ENCODE measurements around the gene MSI2.
"Not testable (repeated sequence)": the region's sequence is repeated elsewhere in the genome, so short reads cannot be mapped to it uniquely, and the experiment has no call there.

MSI2 gene

DNA sequence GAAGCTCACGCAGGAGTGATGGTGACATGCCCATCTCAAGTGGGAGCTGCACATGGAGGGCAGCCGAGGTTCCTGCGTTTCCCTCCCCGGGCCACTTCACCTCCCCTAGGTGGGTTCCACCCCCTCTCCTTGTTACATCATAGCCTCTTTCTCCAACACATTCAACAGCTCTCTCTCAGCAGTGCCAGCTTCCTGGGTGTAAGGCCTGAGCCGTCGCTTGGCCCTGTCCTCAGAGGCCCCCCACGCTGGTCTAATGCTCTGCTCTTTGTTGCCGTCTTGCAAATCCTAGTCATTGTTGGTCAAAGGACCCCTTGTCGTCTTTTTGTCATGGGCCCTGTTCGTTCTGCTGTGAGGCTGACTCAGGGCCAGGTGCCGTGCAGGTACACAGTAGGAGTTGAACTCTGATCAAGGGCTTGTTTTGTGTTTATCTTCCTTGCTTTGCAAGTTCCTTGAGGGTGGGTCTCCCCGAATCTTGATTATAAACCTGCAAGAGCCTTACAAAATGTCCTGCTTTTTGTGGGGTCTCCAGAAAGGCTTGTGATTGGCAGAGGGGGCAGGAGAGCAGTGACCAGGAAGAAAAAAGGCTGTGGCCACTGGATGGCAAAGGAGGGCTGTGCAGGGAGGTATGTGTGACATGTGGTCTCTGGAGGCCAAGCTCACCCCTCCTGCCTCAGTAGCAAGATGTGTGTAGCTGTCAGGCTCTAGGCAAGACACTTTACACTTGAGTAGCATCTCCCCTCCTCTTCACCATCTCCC is 352.2 kb downstream of the MSI2 start:
- peak in 1 of 10 donors; percentile 60 for DNase-seq
- intact Hi-C loops (cut with DNase I): no loop called here

DNA sequence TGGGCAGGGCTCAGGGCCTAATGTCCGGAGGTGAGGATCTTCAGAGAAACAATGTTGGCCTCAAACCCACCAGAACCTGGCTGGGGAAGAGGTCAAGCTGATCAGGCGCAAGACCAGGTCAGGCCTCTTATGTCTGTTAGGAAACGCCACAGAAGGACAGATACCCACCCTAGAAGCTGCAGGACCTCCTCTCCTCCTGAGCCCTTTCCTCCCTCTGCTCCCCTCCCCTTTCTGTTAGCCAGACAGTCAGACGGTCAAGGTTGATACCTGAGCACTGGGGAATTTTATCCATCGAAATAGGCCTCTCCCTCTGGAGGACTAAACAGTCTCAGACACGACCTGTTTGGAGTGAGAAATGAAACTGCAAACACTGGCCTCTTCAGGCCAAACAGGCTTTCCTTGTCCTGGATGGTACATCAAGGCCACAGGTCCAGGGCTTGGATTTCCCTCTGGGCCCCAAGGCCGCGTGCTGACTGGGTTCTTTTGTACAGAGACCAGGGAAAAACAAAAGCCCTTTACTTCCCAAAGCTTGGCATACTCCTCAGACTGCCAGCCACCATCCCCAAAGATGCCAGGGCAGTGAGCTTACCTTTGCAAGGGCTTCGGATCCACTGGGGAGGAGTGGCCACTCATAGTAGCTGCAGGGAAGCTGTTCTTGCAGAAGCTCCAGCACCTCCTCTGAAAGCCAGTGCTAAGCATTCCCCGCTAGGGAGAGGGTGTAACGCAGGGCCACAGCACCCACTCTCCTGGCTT is 353.0 kb downstream of the MSI2 start:
- intact Hi-C loops (cut with DNase I): no loop called here
- DNase-seq: peak in 2 of 10 donors; percentile 75 to 80

DNA sequence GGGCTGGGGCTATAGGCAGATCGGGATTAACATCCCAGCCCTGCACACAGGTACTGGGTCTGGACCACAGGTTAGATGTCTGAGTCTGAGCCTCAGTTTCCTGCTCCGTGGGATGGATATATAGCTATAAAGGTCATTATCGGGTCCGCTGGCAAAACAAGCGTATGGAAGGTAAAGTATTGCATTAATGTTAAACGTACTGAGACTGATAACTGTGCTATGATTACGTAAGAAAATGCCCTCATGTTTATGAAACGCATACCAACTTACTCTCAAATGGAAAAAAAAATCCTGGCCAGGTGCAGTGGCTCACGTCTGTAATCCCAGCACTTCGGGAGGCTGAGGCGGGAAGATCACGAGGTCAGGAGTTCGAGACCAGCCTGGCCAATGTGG is 353.6 kb downstream of the MSI2 start:
- intact Hi-C loops (cut with DNase I): no loop called here
- no peak for DNase-seq

DNA sequence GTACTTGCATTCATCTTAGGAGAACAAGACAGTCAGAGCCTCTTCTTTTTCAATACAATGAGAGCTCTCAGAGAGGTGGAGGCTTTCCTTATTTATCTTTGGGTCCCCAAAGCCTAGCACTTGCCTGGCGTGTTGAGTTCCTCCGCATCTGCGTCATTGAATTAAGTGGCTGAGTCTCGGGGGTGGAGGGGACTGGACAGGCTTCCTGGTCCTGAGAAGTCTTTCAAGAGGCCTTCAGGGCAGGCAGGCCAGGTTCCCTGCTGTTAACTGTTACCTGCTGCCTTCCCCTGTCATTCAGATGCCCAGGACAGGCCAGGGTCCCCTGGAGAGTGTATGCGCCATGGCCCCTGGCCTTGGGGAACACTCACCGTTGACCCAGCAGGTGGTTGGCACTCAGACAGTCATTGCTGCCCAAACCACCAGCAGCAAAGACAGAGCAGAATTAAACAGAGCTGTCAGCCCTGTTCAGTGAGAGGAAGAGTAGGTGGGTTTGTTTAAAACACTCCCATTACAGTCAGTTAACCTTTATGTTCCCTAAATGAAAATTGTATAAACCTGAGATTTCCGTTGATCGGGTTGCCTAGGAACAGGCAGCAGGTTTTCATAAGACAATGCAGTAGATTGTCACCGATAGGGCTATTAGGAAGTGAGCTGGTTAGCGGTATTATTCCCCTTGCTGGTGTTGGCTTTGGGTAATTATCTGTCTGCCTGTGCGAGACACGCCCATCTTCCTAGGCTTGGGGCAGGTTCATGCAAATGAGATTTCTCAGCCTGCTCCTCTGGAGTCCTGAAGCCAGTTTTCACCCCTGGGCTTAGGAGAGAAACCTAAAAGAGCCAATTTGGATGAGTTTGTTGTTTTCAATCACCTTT is 356.1 kb downstream of the MSI2 start:
- DNase-seq: peak in 1 of 10 donors; percentile 70
- intact Hi-C loops (cut with DNase I): no loop called here

DNA sequence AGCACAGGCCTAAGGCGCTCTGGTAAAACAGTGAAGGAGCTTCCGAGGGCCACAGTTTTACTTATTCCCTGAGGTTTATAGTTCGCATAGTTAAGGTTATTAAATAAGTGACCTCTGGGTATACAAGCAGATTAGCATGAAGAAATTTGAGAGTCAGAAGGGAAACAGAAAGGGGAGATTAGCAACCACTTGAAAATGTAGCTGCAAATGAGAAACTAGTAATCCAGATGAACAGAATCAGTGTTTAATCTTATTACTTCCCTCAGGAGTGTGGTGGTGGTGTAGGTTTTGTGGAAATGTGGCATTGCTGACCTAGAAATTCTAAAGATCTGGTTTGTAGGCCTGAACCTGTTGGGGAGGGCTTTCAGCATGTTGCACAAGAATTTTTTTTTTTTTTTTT is 358.4 kb downstream of the MSI2 start:
- intact Hi-C loops (cut with DNase I): no loop called here
- DNase-seq: no peak

DNA sequence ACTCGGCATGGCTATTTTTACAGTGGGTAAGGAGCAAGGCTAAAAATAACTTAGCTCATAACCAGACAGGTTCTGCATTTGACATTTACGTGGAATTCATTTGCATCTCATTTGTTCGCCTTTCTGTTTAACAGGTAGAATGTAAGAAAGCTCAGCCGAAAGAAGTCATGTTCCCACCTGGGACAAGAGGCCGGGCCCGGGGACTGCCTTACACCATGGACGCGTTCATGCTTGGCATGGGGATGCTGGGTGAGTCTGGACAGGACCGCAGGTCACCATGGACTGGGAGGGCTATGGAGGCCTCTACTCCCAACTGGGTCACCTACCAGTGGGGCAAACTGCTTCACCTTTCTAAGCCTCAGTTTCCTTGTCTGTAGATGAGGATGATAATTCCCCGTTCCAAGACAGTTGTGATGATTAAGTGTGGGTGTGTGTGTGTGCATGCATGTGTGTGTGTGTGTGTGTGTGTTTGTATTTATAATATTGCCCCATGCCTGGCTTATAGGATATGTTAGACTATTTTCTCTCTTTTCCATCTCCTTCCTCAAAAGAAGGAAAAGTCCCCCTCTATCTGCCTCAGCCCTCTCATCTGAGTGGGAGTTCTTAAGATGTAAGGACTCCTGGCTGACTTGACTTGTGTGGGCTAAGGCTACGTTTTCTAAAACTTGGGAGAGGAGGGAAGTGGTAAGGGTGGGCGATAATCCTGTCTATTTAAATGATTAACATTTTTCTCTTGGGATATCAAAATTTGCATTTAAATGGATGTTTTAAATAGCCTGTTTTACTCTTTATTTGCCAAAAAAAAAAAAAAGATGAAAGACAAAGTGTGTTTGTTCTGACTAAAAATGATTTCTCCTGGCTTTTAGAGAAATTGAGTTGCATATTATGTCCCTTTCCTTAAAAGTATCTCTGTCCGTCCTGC is 359.8 kb downstream of the MSI2 start:
- DNase-seq: peak in 2 of 10 donors; percentile 46 to 73
- intact Hi-C loops (cut with DNase I): no loop called here

DNA sequence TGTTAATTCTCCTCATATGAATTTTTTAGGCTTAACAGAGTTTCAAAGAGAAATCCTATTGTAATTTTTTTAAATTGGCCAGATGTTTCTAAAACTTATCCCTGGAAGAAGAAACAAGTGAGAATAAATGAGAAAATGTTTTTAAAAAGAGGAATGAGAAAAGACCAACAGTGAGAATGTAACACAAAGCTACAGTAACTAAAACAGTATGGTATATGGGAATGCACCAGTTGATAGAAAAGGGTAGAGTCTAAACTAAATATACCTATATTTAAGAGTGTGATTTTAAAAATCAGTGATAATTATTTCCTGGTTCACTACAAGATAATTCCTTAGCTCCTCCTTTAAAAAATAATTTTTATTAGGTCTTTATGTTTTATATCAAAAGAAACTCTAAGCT is 360.9 kb downstream of the MSI2 start:
- DNase-seq: no peak
- intact Hi-C loops (cut with DNase I): no loop called here

DNA sequence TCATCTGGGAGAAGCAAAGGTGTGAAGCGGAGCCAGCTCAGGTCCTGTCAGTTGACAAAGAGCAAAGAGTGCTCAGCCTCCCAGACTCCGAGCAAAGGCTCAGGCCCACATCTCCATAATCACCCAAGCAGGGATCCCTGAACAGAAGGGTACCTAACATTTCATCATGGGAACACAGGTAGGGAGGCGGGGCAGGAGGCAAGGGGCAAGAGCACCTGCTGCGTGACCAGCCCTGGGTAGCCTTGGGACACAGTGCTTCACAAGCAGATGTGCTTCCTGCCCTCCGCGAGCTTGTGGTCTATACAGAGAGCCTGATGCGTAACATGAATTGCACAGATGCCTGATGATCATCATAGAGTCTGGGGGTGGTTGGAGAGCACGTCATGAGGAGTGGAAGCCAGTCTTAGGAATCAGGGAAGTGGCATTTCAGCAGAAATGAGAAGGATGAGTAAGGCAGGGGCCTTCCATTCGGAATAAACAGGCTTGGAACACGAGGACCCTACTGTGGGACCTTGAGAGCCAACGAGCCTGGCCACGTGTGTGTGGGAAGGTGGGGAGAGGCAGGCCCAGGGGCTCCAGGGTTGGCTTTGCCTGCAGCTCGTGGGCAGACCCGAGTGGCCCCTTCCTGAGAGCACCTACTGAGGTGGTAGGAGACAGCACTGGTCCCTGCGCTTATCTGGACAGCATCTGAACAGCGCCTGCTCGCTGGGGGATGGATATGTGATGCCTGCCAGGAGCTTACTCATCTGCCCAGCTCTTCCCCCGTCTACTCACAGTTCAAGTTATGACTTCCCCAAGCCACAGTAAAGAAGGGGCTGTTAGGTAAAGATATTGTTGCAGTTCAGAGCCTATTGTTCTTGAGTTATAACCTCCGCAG is 363.0 kb downstream of the MSI2 start:
- peak in 2 of 10 donors; percentile 48 to 59 for DNase-seq
- intact Hi-C loops (cut with DNase I): no loop called here

DNA sequence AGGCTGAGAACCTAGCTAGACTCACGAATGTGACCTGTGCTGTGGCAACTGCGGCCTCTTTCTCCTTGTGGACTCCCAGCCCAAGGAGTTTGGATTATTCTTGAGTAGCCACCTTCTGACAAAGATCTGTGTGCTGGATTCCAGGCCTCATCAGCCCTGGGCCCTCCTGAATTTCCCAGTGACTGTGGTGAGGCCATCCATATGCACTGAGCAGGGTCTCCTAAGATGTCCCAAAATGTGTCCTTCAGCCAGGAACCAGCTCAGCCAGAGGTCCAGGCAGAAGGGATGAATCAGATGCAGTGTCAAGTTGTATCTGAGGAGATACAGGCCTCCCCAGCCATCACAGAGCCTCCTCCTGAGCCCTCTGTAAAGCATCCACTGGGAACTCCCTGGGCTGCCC is 364.3 kb downstream of the MSI2 start:
- peak in 1 of 10 donors; percentile 53 for DNase-seq
- intact Hi-C loops (cut with DNase I): no loop called here

DNA sequence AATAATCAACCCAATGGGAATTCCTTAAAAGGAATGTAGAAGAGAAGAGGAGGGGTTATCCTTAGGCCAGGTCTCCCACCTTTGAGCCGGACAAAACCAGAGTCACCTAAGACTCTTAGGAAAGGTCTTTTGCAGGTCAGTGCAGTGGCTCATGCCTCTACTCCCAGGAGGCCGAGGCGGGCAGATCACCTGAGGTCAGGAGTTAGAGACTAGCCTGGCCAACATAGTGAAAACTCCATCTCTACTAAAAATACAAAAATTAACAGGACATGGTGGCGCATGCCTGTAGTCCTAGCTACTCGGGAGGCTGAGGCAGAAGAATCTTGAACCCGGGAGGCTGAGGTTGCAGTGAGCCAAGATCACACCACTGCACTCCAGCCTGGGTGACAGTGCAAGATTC is 365.5 kb downstream of the MSI2 start:
- intact Hi-C loops (cut with DNase I): not testable (repeated sequence)

DNA sequence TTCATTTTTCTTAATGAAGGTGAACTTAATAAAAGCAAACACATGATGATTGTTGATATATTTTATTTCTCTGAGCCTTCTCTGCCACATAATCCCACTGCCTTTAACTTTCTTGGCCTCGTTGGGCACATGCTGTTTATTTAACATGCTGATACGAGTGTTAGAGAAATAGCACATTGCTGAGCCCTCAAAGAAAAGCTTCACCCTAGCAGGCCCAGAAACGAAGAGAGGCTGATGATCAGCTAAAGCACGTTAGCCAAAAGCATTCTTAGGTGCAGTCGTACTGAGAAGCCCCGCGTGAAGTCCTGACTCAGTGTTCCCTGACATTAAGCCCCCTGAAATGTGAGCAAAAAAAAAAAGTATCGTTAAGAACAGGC is 366.0 kb downstream of the MSI2 start:
- peak in 1 of 10 donors; percentile 4 for DNase-seq
- intact Hi-C loops (cut with DNase I): no loop called here

More for the DNA sequence above, 365.5 kb downstream of the MSI2 start:
- peak in 2 of 10 donors; percentile 5 to 16 for DNase-seq

DNA sequence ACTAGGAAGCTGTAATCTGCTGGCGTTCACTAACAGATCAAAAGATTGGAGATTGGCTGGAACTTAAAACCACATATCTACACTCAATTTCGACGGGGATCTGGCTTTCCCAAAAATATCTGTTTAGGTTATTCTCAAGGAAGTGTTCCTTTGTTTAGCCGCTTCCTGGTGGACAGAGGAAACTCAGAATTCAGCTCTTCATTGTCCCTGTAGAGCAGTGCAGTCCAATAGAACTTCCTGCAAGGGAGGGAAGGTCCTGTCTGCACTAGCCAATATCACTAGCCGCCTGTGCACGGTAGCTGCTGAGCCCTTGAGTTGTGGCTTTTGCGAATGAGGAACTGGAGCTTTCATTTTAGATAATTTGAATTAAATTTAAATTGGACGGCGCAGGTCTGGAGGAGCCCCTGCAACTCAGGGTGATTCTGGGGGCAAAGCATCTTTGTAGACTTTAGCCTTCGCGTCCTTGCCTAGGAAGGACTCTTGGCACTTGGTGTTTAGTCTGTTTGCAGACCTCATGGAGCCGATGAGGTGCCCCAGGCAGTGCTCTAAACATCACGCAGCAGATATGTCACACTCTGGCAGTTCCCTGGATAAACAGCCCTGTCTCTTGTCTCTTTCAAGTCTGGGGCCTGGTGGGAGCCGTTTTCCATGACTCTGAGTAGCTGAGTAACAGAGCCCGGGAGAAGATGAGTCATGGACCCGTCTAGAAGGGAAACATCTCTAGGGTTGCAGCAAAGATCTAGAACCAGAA is 366.5 kb downstream of the MSI2 start:
- DNase-seq: peak in 2 of 10 donors; percentile 52 to 63
- intact Hi-C loops (cut with DNase I): no loop called here

DNA sequence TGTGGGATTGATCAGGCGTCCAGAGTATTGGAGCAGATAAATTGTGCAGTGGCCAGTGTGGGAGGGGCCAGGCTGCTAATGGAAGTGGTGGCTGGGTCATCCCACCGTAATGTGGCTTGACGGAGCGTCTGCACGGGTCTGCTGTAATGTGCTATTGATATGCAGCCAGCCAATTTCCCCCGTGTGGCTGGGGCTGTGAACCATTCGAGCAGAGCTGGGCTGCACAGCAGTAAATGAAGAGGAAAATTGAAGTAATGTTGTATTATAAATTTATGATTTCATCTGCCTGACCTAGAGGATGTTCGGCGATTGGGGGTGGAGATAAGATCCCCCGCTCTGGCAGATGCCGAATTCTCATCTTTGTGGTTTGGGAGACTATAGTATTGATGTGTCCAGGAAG is 367.3 kb downstream of the MSI2 start:
- intact Hi-C loops (cut with DNase I): no loop called here
- DNase-seq: peak in 1 of 10 donors; percentile 41

DNA sequence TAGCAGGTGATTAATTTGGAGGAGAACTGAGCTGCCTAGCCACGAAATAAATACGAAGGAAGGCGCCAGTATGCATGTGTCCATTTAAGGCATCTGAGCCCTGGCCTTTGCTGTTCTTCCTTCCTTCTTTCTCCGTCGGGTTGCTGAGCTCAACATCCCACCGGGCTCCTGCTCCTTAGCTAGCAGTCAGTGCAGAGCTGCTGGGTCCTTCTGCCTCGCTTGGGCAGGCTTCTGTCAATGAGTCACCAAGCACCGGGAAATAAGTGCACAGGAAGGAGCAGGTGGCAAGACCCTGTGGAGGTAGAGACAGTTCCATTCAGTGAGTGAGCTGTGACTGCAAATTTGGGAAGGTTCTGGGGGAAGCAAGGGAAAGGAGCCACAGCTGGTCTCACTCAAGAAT is 368.1 kb downstream of the MSI2 start:
- intact Hi-C loops (cut with DNase I): no loop called here
- DNase-seq: peak in 1 of 10 donors; percentile 56

DNA sequence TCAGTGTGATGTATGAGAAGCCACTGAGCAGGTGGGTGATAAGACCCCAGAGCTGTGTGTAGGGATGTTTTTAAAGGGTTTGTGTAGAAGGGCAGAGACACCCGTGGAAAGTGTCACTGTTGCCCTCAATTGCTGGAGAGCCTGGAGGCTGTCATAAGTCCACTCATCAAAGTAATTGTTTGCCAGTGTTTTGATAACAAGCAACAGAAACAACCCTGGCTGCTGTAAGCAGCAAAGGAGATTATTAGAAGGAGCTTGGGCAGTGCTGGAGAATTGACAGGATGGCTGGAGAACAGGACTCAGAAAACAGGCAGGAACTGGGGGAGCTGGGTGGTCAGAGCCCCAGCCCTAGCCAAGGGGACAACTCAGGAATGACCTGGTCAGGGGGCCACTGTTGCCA is 369.2 kb downstream of the MSI2 start:
- intact Hi-C loops (cut with DNase I): no loop called here
- no peak for DNase-seq

DNA sequence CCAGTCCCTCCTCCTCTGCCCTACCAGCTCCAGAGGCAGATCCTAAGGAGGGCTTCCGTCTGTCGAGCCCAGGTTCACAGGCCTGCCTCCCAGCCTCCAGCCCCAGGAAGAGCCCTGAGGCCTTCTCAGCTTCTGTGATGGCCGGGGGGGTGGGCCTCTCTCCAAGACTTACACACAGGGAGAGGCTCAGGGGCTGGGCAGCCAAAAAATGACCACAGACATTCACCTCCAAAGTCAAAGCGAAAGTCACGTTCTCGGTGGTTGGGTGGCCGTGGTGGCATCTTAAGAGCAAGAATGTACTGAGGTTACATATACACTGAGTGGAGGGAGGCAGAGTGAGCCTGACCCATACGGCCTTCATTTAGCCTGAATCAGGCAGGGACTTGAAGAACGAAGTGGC is 369.6 kb downstream of the MSI2 start:
- intact Hi-C loops (cut with DNase I): no loop called here
- DNase-seq: peak in 1 of 10 donors; percentile 55

DNA sequence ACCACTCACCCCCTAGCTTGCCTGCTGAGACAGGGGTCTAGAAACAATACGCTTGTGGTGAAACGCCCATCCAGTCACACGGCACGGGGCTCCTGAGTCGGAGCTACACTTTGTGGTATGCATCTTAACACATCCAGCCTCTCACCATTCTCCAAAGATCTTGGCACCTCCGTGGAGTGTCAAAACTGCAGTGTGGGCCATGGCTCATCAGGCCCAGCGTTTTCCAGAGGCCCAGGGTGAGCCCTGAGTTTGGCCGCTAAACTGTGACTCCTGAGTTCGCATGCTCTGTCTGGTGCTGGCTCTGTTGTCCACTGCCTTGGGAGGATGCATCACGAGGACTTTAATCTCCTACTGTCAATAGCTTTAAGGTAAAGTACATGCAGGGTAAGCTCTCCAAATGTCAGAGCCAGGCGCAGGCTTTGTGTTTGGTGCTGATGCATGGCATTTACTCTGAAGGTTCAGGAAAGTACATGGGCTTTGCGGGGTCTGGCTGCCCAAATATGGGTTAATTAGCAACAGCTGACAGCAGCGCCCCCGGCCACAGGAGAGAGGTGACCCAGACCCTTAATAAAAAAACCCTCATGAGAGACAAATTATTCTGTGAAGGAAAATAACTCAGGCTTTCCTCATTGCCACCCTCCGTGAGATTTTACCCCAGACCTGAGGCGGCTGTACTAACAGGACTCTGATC is 370.3 kb downstream of the MSI2 start:
- peak in 1 of 10 donors; percentile 56 for DNase-seq
- intact Hi-C loops (cut with DNase I): no loop called here

DNA sequence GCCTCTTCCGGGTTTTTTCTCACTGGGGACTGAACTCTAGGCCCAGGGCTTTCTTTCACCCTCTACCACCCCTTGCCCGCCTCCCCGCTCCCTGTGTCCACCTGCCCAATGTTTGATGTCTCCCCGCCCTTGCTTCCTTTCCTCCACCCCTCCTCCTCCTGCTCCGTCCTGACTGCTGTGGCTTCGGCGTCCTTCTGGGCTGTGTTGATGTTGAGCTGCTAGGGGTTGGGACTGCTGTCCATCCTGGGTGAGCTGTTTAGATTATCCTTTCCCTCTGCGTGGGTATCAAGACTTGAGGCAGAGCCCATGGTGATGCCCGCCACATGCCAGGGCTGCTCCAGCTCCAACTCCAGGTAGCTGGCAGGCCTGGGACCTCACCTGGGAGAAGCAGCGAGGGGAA is 371.3 kb downstream of the MSI2 start:
- peak in 1 of 10 donors; percentile 30 for DNase-seq
- intact Hi-C loops (cut with DNase I): no loop called here
